HG03378 (cell line): ENCODE results near the gene SH3PXD2A.

ENCODE experiments used
- ATAC-seq: cut with Tn5 transposase; IDR thresholded peaks from one replicate; pipeline ENCODE4 v1.9.1; 2021; ENCODE audit warnings: mild to moderate bottlenecking, moderate library complexity; ENCODE audit not compliant: unreplicated experiment

SH3PXD2A gene

GRCh38 chr10:103692436-103692951, 162.9 kb downstream of the SH3PXD2A start:
- peak; percentile 54 for ATAC-seq

GRCh38 chr10:103691723-103692435, 163.5 kb downstream of the SH3PXD2A start:
- peak; percentile 30 for ATAC-seq

GRCh38 chr10:103691267-103691666, 164.1 kb downstream of the SH3PXD2A start:
- ATAC-seq, result no peak

- ATAC-seq, result no peak
Measured at GRCh38 chr10:103690281-103690680, 165.1 kb downstream of the SH3PXD2A start.

- ATAC-seq, result no peak
Measured at GRCh38 chr10:103688491-103688890, 166.9 kb downstream of the SH3PXD2A start.

- ATAC-seq, result no peak
Measured at GRCh38 chr10:103687718-103688117, 167.7 kb downstream of the SH3PXD2A start.

- ATAC-seq, result no peak
Measured at GRCh38 chr10:103687172-103687571, 168.2 kb downstream of the SH3PXD2A start.

- peak; percentile 52 for ATAC-seq
Measured at GRCh38 chr10:103685880-103686669, 169.3 kb downstream of the SH3PXD2A start.

- no peak for ATAC-seq
Measured at GRCh38 chr10:103683851-103684250, 171.5 kb downstream of the SH3PXD2A start.

GRCh38 chr10:103682631-103683030, 172.7 kb downstream of the SH3PXD2A start:
- ATAC-seq, result no peak

- ATAC-seq, result no peak
Measured at GRCh38 chr10:103681617-103682399, 173.6 kb downstream of the SH3PXD2A start.

- no peak for ATAC-seq
Measured at GRCh38 chr10:103680869-103681236, 174.5 kb downstream of the SH3PXD2A start.

- ATAC-seq, result peak; percentile 73
Measured at GRCh38 chr10:103679096-103679790, 176.1 kb downstream of the SH3PXD2A start.

- peak; percentile 91 for ATAC-seq
Measured at GRCh38 chr10:103678178-103678526, 177.2 kb downstream of the SH3PXD2A start.

GRCh38 chr10:103677486-103678177, 177.7 kb downstream of the SH3PXD2A start:
- no peak for ATAC-seq

- no peak for ATAC-seq
Measured at GRCh38 chr10:103676851-103677417, 178.4 kb downstream of the SH3PXD2A start.

GRCh38 chr10:103676058-103676785, 179.2 kb downstream of the SH3PXD2A start:
- no peak for ATAC-seq

- ATAC-seq, result no peak
Measured at GRCh38 chr10:103673606-103674005, 181.8 kb downstream of the SH3PXD2A start.

GRCh38 chr10:103672345-103672744, 183.0 kb downstream of the SH3PXD2A start:
- no peak for ATAC-seq
